Ascending aorta (tissue), 2 donors: ENCODE measurements around the gene KLHL36. TPM values are rescaled to one million over a fixed set of nuclear protein-coding genes. Genes with fewer than 3 reads are reported as not detected.

ENCODE experiments used
- DNase-seq, 2 donors: peaks; one replicate each; pipeline ENCODE4 v3.0.0-alpha.2; 2019; ENCODE audit warnings: low spot score in 2 of 2
- H3K27ac ChIP-seq, 2 donors: fragments of 200-600 bp; sonication (generic); one replicate each; pipeline ENCODE4 v1.5.1; 2016 to 2017; ENCODE audit warnings: mild to moderate bottlenecking in 1 of 2
- H3K27me3 ChIP-seq: fragments of 200-600 bp; sonication (generic); one replicate; pipeline ENCODE4 v1.5.1; 2017
- H3K36me3 ChIP-seq, 2 donors: fragments of 200-600 bp; sonication (generic); one replicate each; pipeline ENCODE4 v1.5.1; 2016
- H3K4me1 ChIP-seq, 2 donors: fragments of 200-600 bp; sonication (generic); one replicate each; pipeline ENCODE4 v1.5.1; 2016 to 2017; ENCODE audit warnings: mild to moderate bottlenecking in 1 of 2
- H3K4me3 ChIP-seq, 2 donors: fragments of 200-600 bp; sonication (generic); one replicate each; pipeline ENCODE4 v1.5.1; 2016 to 2017; ENCODE audit warnings: mild to moderate bottlenecking in 1 of 2
- H3K9me3 ChIP-seq, 2 donors: fragments of 200-600 bp; sonication (generic); one replicate each; pipeline ENCODE4 v1.5.1; 2016
- CTCF ChIP-seq, 3 experiments: fragments of 200-600 bp in 2 of 3; fragments of 450-650 bp in 1 of 3; sonication (generic) in 2 of 3; IDR thresholded peaks; one replicate each; pipeline ENCODE4 v1.5.1; 2016 to 2019; ENCODE audit warnings: antibody characterized with exemption in 3 of 3, mild to moderate bottlenecking in 1 of 3, moderate library complexity in 1 of 3
- intact Hi-C: fragments of 100-400 bp; cut with DNase I; formaldehyde crosslinking; loops from one replicate; pipeline ENCODE4 v1.15.1; 2023
- total RNA-seq: library from RNA; depleted of rRNA; stranded (reverse); fragments of >200 nt; gene quantifications from one replicate; pipeline ENCODE4 v1.1.0, GENCODE V29; 2016

The KLHL36 gene
- total RNA-seq, 1 donor from 2014 or later = 65.1 TPM

- Histone ChIP-seq H3K9me3 (no peaks in the 10 kb centered on the region), H3K27ac (no peak overlapping the region), H3K4me1 (no peaks in the 10 kb centered on the region), H3K36me3 (no peaks in the 10 kb centered on the region), H3K27me3 (no peaks in the 10 kb centered on the region), H3K4me3 (no peak overlapping the region)
- TF ChIP-seq CTCF (IDR thresholded peaks at IDR 0.05) = no peak
- DNase-seq = no peak
- intact Hi-C loops = no loop called here
Observed at GRCh38 chr16:84673561-84673960, 25.2 kb downstream of the KLHL36 start.

- no peak for TF ChIP-seq CTCF (IDR thresholded peaks at IDR 0.05)
- Histone ChIP-seq H3K36me3 (no peaks in the 10 kb centered on the region), H3K27me3 (no peaks in the 10 kb centered on the region), H3K4me1 (no peaks in the 10 kb centered on the region), H3K27ac (no peak overlapping the region), H3K9me3 (no peaks in the 10 kb centered on the region), H3K4me3 (no peak overlapping the region)
- DNase-seq = no peak
- intact Hi-C loops = no loop called here
Observed at GRCh38 chr16:84675423-84675822, 27.1 kb downstream of the KLHL36 start.

GRCh38 chr16:84675884-84676283 is 27.6 kb downstream of the KLHL36 start:
- intact Hi-C loops = no loop called here
- H3K27ac ChIP-seq = no peak overlapping the region
- TF ChIP-seq CTCF (IDR thresholded peaks at IDR 0.05) = no peak

GRCh38 chr16:84677017-84677803 is 28.9 kb downstream of the KLHL36 start:
- DNase-seq = no peak
- Histone ChIP-seq H3K27me3 (no peaks in the 10 kb centered on the region), H3K4me1 (no peaks in the 10 kb centered on the region), H3K36me3 (no peaks in the 10 kb centered on the region), H3K4me3 (no peak overlapping the region), H3K27ac (no peak overlapping the region), H3K9me3 (no peaks in the 10 kb centered on the region)
- TF ChIP-seq CTCF (IDR thresholded peaks at IDR 0.05) = no peak
- intact Hi-C loops = no loop called here

More at GRCh38 chr16:84675884-84676283, 27.6 kb downstream of the KLHL36 start:
- no peak for DNase-seq
- Histone ChIP-seq H3K36me3 (no peaks in the 10 kb centered on the region), H3K4me3 (no peak overlapping the region), H3K27me3 (no peaks in the 10 kb centered on the region), H3K4me1 (no peaks in the 10 kb centered on the region), H3K9me3 (no peaks in the 10 kb centered on the region)

- Histone ChIP-seq H3K27ac (no peak overlapping the region), H3K36me3 (no peaks in the 10 kb centered on the region), H3K4me1 (no peaks in the 10 kb centered on the region), H3K9me3 (no peaks in the 10 kb centered on the region), H3K4me3 (no peak overlapping the region), H3K27me3 (no peaks in the 10 kb centered on the region)
- TF ChIP-seq CTCF (IDR thresholded peaks at IDR 0.05) = no peak
- no peak for DNase-seq
- intact Hi-C loops = no loop called here
Observed at GRCh38 chr16:84677849-84678248, 29.5 kb downstream of the KLHL36 start.
